Astrocyte (in vitro differentiated cells and primary cell): ENCODE data around the gene NFYB. TPM values are rescaled to one million over a fixed set of nuclear protein-coding genes. Genes with fewer than 3 reads are reported as not detected.

Source experiments
- DNase-seq: peaks from one replicate; pipeline ENCODE4 v3.0.0-alpha.2; 2010; ENCODE audit warnings: low read depth
- FAIRE-seq: peaks from 2 replicates; lab custom pipeline; 2011; peaks lifted over from hg19 to GRCh38; lab: Jason Lieb, UNC
- H2AFZ ChIP-seq: 2 replicates; pipeline ENCODE4 v1.6.0; 2012; ENCODE audit warnings: low read depth, low read length, inconsistent platforms
- H3K27ac ChIP-seq: 2 replicates; pipeline ENCODE4 v1.5.1; 2011; ENCODE audit warnings: low read depth, low read length, inconsistent platforms
- H3K27me3 ChIP-seq: 2 replicates; pipeline ENCODE4 v1.6.0; 2011; ENCODE audit warnings: low read length, inconsistent platforms; ENCODE audit not compliant: insufficient read depth
- H3K36me3 ChIP-seq: 2 replicates; pipeline ENCODE4 v1.5.1; 2011; ENCODE audit warnings: low read length, inconsistent platforms; ENCODE audit not compliant: insufficient read depth
- H3K4me1 ChIP-seq: 2 replicates; pipeline ENCODE4 v1.5.1; 2011; ENCODE audit warnings: low read length, inconsistent platforms; ENCODE audit not compliant: insufficient read depth
- H3K4me2 ChIP-seq: 2 replicates; pipeline ENCODE4 v1.6.0; 2012; ENCODE audit warnings: low read length, inconsistent platforms
- H3K4me3 ChIP-seq: 2 replicates; pipeline ENCODE4 v1.5.1; 2011; ENCODE audit warnings: low read depth, mild to moderate bottlenecking, low read length, inconsistent platforms; ENCODE audit not compliant: insufficient read depth
- H3K79me2 ChIP-seq: 2 replicates; pipeline ENCODE4 v1.6.0; 2012; ENCODE audit warnings: mild to moderate bottlenecking, low read length, inconsistent platforms; ENCODE audit not compliant: insufficient read depth
- H3K9ac ChIP-seq: 2 replicates; pipeline ENCODE4 v1.6.0; 2012; ENCODE audit warnings: mild to moderate bottlenecking, low read length, inconsistent platforms
- H3K9me3 ChIP-seq: 2 replicates; pipeline ENCODE4 v1.5.1; 2012; ENCODE audit warnings: low read depth, mild to moderate bottlenecking, low read length, inconsistent platforms; ENCODE audit not compliant: insufficient read depth
- H4K20me1 ChIP-seq: 2 replicates; pipeline ENCODE4 v1.6.0; 2012; ENCODE audit warnings: low read length, inconsistent platforms; ENCODE audit not compliant: insufficient read depth
- H3K27ac Mint-ChIP-seq: one replicate; pipeline ENCODE4 v1.8.0; 2021; ENCODE audit warnings: mild to moderate bottlenecking, mixed read lengths; ENCODE audit not compliant: unreplicated experiment
- H3K27me3 Mint-ChIP-seq: one replicate; pipeline ENCODE4 v1.8.0; 2021; ENCODE audit warnings: low read depth, mixed read lengths; ENCODE audit not compliant: unreplicated experiment
- H3K36me3 Mint-ChIP-seq: one replicate; pipeline ENCODE4 v1.8.0; 2021; ENCODE audit warnings: low read depth, mixed read lengths; ENCODE audit not compliant: unreplicated experiment
- H3K4me1 Mint-ChIP-seq: one replicate; pipeline ENCODE4 v1.8.0; 2021; ENCODE audit warnings: low read depth, mixed read lengths; ENCODE audit not compliant: unreplicated experiment
- H3K4me3 Mint-ChIP-seq: one replicate; pipeline ENCODE4 v1.8.0; 2021; ENCODE audit warnings: mild to moderate bottlenecking, moderate library complexity, mixed read lengths; ENCODE audit not compliant: unreplicated experiment
- H3K9me3 Mint-ChIP-seq: one replicate; pipeline ENCODE4 v1.8.0; 2021; ENCODE audit warnings: mild to moderate bottlenecking, mixed read lengths; ENCODE audit not compliant: unreplicated experiment
- EZH2 ChIP-seq: IDR thresholded peaks from 2 replicates; pipeline ENCODE4 v1.6.1; 2012; ENCODE audit warnings: mild to moderate bottlenecking, low read length, inconsistent platforms; ENCODE audit not compliant: insufficient read depth
- total RNA-seq: library from RNA; stranded (reverse); gene quantifications from 2 replicates; pipeline ENCODE4 v1.2.1, GENCODE V29; 2021
- TF ChIP-seq, protein P1 (sequence below): IDR thresholded peaks from 2 replicates; pipeline ENCODE4 v1.5.1; 2011; ENCODE audit warnings: low read depth, mild to moderate bottlenecking, inconsistent platforms, low read length, moderate library complexity; ENCODE audit not compliant: insufficient read depth

Gene NFYB
- total RNA-seq, 1 donor from 2014 or later, result 14.8 TPM

GRCh38 chr12:104132351-104132956, 5.6 kb downstream of the NFYB start:
- no peak overlapping the region for H3K4me3 ChIP-seq
- H3K4me1 Mint-ChIP-seq, result peaks cover 24% of the 10 kb centered on the region
- no peak overlapping the region for H3K9ac ChIP-seq
- no peak overlapping the region for H3K4me3 Mint-ChIP-seq
- H4K20me1 ChIP-seq, result peaks cover 16% of the 10 kb centered on the region
- no peak for FAIRE-seq
- peaks cover 16% of the 10 kb centered on the region for H3K36me3 ChIP-seq
- no peak for DNase-seq
- TF ChIP-seq, protein P1, sequence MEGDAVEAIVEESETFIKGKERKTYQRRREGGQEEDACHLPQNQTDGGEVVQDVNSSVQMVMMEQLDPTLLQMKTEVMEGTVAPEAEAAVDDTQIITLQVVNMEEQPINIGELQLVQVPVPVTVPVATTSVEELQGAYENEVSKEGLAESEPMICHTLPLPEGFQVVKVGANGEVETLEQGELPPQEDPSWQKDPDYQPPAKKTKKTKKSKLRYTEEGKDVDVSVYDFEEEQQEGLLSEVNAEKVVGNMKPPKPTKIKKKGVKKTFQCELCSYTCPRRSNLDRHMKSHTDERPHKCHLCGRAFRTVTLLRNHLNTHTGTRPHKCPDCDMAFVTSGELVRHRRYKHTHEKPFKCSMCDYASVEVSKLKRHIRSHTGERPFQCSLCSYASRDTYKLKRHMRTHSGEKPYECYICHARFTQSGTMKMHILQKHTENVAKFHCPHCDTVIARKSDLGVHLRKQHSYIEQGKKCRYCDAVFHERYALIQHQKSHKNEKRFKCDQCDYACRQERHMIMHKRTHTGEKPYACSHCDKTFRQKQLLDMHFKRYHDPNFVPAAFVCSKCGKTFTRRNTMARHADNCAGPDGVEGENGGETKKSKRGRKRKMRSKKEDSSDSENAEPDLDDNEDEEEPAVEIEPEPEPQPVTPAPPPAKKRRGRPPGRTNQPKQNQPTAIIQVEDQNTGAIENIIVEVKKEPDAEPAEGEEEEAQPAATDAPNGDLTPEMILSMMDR, result no peak
- TF ChIP-seq EZH2, result no peak
- peaks cover 83% of the 10 kb centered on the region for H3K79me2 ChIP-seq
- H3K27me3 Mint-ChIP-seq, result no peaks in the 10 kb centered on the region
- H3K4me2 ChIP-seq, result no peak overlapping the region
- H3K4me1 ChIP-seq, result peaks cover 23% of the 10 kb centered on the region
- no peak overlapping the region for H3K27ac Mint-ChIP-seq
- no peak overlapping the region for H3K27ac ChIP-seq
- no peak overlapping the region for H2AFZ ChIP-seq
- no peaks in the 10 kb centered on the region for H3K27me3 ChIP-seq
- H3K9me3 Mint-ChIP-seq, result no peaks in the 10 kb centered on the region
- H3K36me3 Mint-ChIP-seq, result no peaks in the 10 kb centered on the region
- no peaks in the 10 kb centered on the region for H3K9me3 ChIP-seq

DNA sequence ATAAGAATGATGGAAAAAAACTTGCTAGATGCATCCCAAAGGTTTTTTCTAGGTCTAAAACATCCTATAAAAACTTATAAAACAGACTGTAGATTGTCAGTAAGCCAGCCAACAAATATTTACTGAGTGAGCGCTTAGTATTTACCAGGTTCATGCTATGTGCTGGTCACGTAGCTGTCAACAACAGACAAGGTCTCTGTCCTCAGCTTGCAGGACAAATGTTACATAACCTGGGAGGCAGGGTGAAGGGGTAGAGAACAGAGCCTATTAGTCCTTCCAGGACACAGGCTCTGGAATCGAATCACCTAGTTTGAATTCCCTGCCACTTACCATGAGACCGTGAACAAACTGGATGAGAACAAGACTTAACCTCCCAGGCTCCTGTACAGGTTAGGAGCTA, 6.4 kb downstream of the NFYB start:
- Histone ChIP-seq H3K9ac (no peak overlapping the region), H3K36me3 (peaks cover 16% of the 10 kb centered on the region), H3K27ac (no peak overlapping the region), H2AFZ (no peak overlapping the region), H3K4me1 (peaks cover 19% of the 10 kb centered on the region), H3K4me3 (no peak overlapping the region), H3K27me3 (no peaks in the 10 kb centered on the region), H4K20me1 (peaks cover 16% of the 10 kb centered on the region), H3K9me3 (no peaks in the 10 kb centered on the region), H3K4me2 (no peak overlapping the region), H3K79me2 (peaks cover 75% of the 10 kb centered on the region)
- FAIRE-seq (no peak), DNase-seq (no peak)
- no peaks in the 10 kb centered on the region for H3K36me3 Mint-ChIP-seq
- peaks cover 24% of the 10 kb centered on the region for H3K4me1 Mint-ChIP-seq
- no peak overlapping the region for H3K27ac Mint-ChIP-seq
- H3K9me3 Mint-ChIP-seq, result no peaks in the 10 kb centered on the region
- TF ChIP-seq EZH2, result no peak
- TF ChIP-seq, protein P1, result no peak
- H3K27me3 Mint-ChIP-seq, result no peaks in the 10 kb centered on the region
- no peak overlapping the region for H3K4me3 Mint-ChIP-seq

- Mint-ChIP-seq H3K4me1 (peaks cover 17% of the 10 kb centered on the region), H3K27ac (no peak overlapping the region), H3K27me3 (no peaks in the 10 kb centered on the region), H3K4me3 (no peak overlapping the region), H3K9me3 (no peaks in the 10 kb centered on the region), H3K36me3 (no peaks in the 10 kb centered on the region)
- Histone ChIP-seq H3K4me2 (peak overlapping the region; percentile 36), H2AFZ (no peak overlapping the region), H3K4me3 (no peak overlapping the region), H4K20me1 (peaks cover 16% of the 10 kb centered on the region), H3K9ac (no peak overlapping the region), H3K27me3 (no peaks in the 10 kb centered on the region), H3K27ac (no peak overlapping the region), H3K4me1 (peaks cover 13% of the 10 kb centered on the region), H3K9me3 (no peaks in the 10 kb centered on the region), H3K36me3 (peaks cover 20% of the 10 kb centered on the region), H3K79me2 (peaks cover 67% of the 10 kb centered on the region)
- TF ChIP-seq, protein P1, result no peak
- TF ChIP-seq EZH2, result no peak
- FAIRE-seq (no peak), DNase-seq (peak; percentile 26)
These were observed 7.2 kb downstream of the NFYB start for GRCh38 chr12:104130760-104131159.
